ENCODE measurements around the gene CTBP2.
"Not testable (repeated sequence)": the region's sequence is repeated elsewhere in the genome, so short reads cannot be mapped to it uniquely, and the experiment has no call there.

The CTBP2 gene

DNA sequence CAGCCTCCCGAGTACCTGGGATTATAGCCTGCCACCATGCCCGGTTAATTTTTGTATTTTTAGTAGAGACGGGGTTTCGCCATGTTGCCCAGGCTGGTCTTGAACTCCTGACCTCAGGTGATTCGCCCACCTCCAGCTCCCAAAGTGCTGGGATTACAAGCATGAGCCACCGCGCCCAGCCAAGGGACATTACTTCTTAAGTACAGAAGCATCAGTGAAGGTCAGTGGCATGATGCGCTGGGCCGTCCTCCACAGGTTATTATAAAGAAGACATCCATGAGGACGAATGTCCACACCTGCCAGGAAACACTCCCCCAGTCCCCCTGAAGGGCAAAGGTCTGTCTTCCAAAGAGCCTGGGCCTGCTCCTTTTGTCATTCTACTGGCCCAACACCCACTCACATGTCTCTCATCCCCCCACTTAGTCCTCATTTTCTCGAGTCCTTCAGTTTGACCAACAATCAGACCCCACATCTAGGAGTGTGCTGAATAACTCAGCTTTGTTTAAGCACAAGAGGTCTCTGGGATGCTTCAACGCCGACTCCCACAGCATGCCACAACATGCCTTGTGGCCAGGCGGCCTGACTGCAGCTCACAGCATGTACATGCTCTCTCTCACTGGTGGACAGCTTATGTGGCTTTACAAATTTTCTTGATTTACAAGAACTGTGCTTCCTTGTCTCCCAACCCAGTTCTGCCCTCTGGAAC, 73.0 kb downstream of the CTBP2 start:
- DNase-seq (ENCODE audit: low spot score) = no peak

- no peak for DNase-seq (ENCODE audit: low spot score)
Observed at GRCh38 chr10:125086691-125087090, 73.7 kb downstream of the CTBP2 start.

- DNase-seq (ENCODE audit: low spot score) = no peak
Observed at GRCh38 chr10:125085258-125086054, 74.9 kb downstream of the CTBP2 start.

GRCh38 chr10:125084614-125085257, 75.6 kb downstream of the CTBP2 start:
- DNase-seq (ENCODE audit: low spot score) = no peak

- no peak for DNase-seq (ENCODE audit: low spot score)
Observed at GRCh38 chr10:125084191-125084613, 76.2 kb downstream of the CTBP2 start.

GRCh38 chr10:125083576-125083920, 76.8 kb downstream of the CTBP2 start:
- no peak for DNase-seq (ENCODE audit: low spot score)

GRCh38 chr10:125082881-125083575, 77.3 kb downstream of the CTBP2 start:
- DNase-seq (ENCODE audit: low spot score) = no peak

- DNase-seq (ENCODE audit: low spot score) = not testable (repeated sequence)
Observed at GRCh38 chr10:125082471-125082870, 77.9 kb downstream of the CTBP2 start.

GRCh38 chr10:125081931-125082330, 78.4 kb downstream of the CTBP2 start:
- no peak for DNase-seq (ENCODE audit: low spot score)

GRCh38 chr10:125080984-125081383, 79.4 kb downstream of the CTBP2 start:
- no peak for DNase-seq (ENCODE audit: low spot score)

- no peak for DNase-seq (ENCODE audit: low spot score)
Observed at GRCh38 chr10:125080296-125080695, 80.1 kb downstream of the CTBP2 start.

DNA sequence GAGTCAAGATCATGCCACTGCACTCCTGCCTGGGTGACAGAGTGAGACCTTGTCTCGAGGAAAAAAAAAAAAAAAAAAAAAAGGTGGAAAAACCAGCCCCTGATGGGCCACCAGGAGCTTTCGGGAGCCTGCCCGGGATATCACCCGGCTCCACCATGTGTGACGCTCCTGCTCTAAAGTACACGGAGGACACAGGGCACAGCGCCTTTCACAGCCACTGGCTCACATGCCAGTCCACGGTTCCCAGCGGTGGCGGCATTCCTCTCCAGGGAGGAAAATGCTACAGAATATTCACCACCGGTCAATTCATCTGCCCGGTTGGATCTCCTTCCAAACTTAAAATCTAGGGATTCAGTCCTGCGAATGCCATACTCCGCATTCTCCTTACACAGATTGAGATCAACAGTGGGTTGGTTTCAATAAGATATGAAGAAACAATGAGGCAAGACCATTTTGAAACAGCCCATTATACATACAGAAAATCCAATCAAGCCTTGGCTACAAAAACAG, 81.2 kb downstream of the CTBP2 start:
- no peak for DNase-seq (ENCODE audit: low spot score)

DNA sequence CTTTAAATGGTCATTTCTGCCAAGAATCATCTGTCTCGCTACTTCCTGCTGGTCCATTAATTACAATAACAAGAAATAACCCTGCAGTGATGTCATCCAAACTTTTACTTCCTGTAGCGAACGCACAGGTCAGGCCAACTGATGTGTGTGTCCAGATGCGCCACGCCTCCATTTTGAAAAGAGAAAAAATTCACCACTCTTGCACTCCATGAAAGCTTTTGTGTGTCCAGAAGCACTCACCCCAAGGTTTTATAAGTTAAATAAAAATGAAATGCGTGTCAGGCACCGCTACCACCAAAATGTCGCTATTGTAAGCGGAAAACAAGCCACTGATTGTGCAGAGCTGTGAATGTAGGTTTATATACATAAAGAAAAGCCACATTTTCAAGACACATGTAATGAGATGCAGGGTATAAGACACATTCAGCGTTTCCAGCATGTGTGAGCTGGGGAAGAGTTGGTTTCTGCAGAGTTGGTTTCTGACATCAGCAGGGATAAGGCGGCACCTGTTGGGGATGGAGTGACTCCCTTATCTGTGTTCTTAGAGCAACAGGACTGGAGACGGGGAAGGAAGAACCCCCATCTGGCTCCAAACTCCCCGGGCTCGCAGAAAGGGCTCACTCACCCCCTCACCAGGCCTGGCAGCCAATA, 83.3 kb downstream of the CTBP2 start:
- no peak for DNase-seq (ENCODE audit: low spot score)

- no peak for DNase-seq (ENCODE audit: low spot score)
Observed at GRCh38 chr10:125076121-125076825, 84.1 kb downstream of the CTBP2 start.

GRCh38 chr10:125073996-125074395, 86.4 kb downstream of the CTBP2 start:
- no peak for DNase-seq (ENCODE audit: low spot score)

GRCh38 chr10:125072794-125073193, 87.6 kb downstream of the CTBP2 start:
- no peak for DNase-seq (ENCODE audit: low spot score)

- no peak for DNase-seq (ENCODE audit: low spot score)
Observed at GRCh38 chr10:125071008-125071407, 89.4 kb downstream of the CTBP2 start.

DNA sequence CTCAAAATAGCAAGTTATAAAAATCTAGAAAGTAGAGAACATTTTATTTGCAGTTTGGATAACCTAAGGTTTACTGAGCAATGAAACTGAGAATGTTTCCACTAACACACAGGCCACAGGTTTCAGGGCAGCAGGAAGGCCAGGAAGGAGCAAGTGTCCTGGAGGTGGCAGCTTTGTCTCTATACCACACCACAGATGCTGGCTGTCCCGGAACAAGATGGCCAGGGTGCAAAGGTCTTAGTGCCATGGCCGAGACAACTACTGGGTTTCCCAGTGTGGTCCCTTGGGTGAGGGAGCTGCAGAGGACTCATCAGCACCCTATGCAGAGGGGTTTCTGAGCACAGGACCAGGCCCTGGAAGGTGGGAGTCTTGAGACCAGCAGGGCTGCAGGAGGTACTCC, 92.0 kb downstream of the CTBP2 start:
- no peak for DNase-seq (ENCODE audit: low spot score)

GRCh38 chr10:125067764-125068163, 92.6 kb downstream of the CTBP2 start:
- DNase-seq (ENCODE audit: low spot score) = no peak

DNA sequence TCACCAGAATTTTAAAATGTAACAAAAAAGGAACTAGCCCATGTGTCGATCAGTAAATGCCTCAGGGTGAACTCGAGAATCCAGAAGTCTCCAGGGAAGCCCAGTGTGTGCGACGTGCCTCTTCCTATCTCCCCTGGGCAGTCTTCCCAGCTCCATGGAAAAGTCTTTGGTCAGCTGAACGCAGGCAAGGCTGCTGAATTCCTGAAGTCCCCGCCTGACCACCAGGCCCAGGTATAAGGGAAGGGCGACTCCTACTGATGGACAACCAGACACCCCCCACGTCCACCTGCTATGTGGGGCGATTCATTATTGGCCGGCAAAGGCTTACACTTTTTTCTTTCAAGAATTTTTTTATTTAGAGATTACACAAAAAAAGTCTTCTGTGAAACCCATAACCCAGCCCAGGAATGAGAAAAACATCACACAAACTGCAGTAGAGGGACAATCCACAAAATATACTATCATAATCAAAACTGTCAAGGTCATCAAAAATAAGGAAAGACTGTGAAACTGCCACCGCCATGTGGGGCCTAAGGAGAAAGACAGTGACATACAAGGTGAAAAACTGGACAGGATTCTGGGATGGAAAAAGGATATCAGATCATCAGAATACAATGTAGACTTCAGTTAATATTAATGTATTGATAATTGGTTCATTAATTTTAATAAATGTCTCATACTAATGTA, 93.5 kb downstream of the CTBP2 start:
- no peak for DNase-seq (ENCODE audit: low spot score)
